22Rv1 (cell line): ENCODE results near the gene CHPF.

Source experiments
- CTCF ChIP-seq: fragments of 450-650 bp; IDR thresholded peaks from 2 replicates; pipeline ENCODE4 v1.5.1; 2017; ENCODE audit warnings: mild to moderate bottlenecking
- ZFX ChIP-seq: fragments of 450-650 bp; IDR thresholded peaks from 2 replicates; pipeline ENCODE4 v1.6.1; 2017; ENCODE audit warnings: antibody characterized with exemption, borderline replicate concordance

- no peak for TF ChIP-seq CTCF
- TF ChIP-seq ZFX: no peak
Observed at GRCh38 chr2:219520079-219520478, 23.5 kb downstream of the CHPF start.
